Gastrocnemius medialis (tissue), 4 donors: ENCODE data around the gene SGK1. TPM values are rescaled to one million over a fixed set of nuclear protein-coding genes. Genes with fewer than 3 reads are reported as not detected.
A peak's percentile ranks its signal among the peaks of the same experiment; 100 is the strongest.

Source experiments
- ATAC-seq, 2 donors: fragments of 150-250 bp; one replicate each; pipeline ENCODE4 v1.9.1; 2016
- DNase-seq, 2 donors: peaks; one replicate each; pipeline ENCODE4 v3.0.0-alpha.2; 2019
- H3K27ac ChIP-seq, 4 donors: fragments of 200-600 bp; sonication (generic); 1 replicate in 1 of 4; 2 replicates in 3 of 4; pipeline ENCODE4 v1.5.1; 2016 to 2018; ENCODE audit warnings: mild to moderate bottlenecking in 2 of 4, moderate library complexity in 1 of 4
- H3K27me3 ChIP-seq, 3 donors: fragments of 200-600 bp; sonication (generic) in 2 of 3; 1 replicate in 1 of 3; 2 replicates in 2 of 3; pipeline versions ENCODE4 v1.5.1 to v1.6.0; 2016 to 2019; ENCODE audit warnings: mild to moderate bottlenecking in 1 of 3, moderate library complexity in 1 of 3
- H3K36me3 ChIP-seq, 2 donors: fragments of 200-600 bp; sonication (generic) in 1 of 2; one replicate each; pipeline ENCODE4 v1.5.1; 2017 to 2018
- H3K4me1 ChIP-seq, 2 donors: fragments of 200-600 bp; sonication (generic) in 1 of 2; one replicate each; pipeline ENCODE4 v1.5.1; 2016 to 2017; ENCODE audit warnings: mild to moderate bottlenecking in 2 of 2
- H3K4me3 ChIP-seq, 4 donors: fragments of 200-600 bp; sonication (generic) in 3 of 4; 1 replicate in 1 of 4; 2 replicates in 3 of 4; pipeline ENCODE4 v1.5.1; 2016 to 2019; ENCODE audit warnings: mild to moderate bottlenecking in 2 of 4
- H3K9me3 ChIP-seq, 3 donors: fragments of 200-600 bp; sonication (generic) in 2 of 3; 1 replicate in 1 of 3; 2 replicates in 2 of 3; pipeline ENCODE4 v1.5.1; 2016 to 2019
- CTCF ChIP-seq, 5 experiments: fragments of 450-650 bp in 3 of 5; fragments of 200-600 bp in 2 of 5; sonication (generic) in 2 of 5; IDR thresholded peaks in 4 of 5; conservative IDR thresholded peaks in 1 of 5; 1 replicate in 4 of 5; 2 replicates in 1 of 5; pipeline ENCODE4 v1.5.1; 2016 to 2019; ENCODE audit warnings: antibody characterized with exemption in 5 of 5, mild to moderate bottlenecking in 3 of 5, moderate library complexity in 3 of 5
- POLR2A ChIP-seq, 2 donors: fragments of 450-650 bp; IDR thresholded peaks; one replicate each; pipeline ENCODE4 v1.6.1; 2017; ENCODE audit warnings: antibody characterized with exemption in 2 of 2, mild to moderate bottlenecking in 2 of 2, moderate library complexity in 2 of 2
- in situ Hi-C, 4 donors: fragments of 200-750 bp; cut with MboI; loops; one replicate each; pipeline versions ENCODE4 v1.15.0 to v1.8.0; 2017; ENCODE audit warnings: low sequenced_read_pairs in 4 of 4
- intact Hi-C: fragments of 100-400 bp; cut with DNase I; formaldehyde crosslinking; loops from one replicate; pipeline ENCODE4 v1.15.1; 2023; ENCODE audit warnings: low total_unique reads
- total RNA-seq, 4 donors: library from RNA; depleted of rRNA; stranded (reverse); fragments of >200 nt; gene quantifications; one replicate each; pipeline versions ENCODE4 v1.1.0 to v1.2.3, GENCODE V29; 2016

The SGK1 gene
- total RNA-seq, 4 donors from 2014 or later = 43.7 to 100 (median 56.2) TPM

- TF ChIP-seq CTCF (IDR thresholded peaks at IDR 0.05 in 4 of 5, conservative IDR thresholded peaks at IDR 0.05 in 1 of 5) (no peak), POLR2A (IDR thresholded peaks at IDR 0.05) (no peak)
- no peaks in the 10 kb centered on the region for H3K9me3 ChIP-seq
- ATAC-seq = no peak
- no peak overlapping the region for H3K4me3 ChIP-seq
- no peaks in the 10 kb centered on the region for H3K27me3 ChIP-seq
- no peak for DNase-seq
- H3K36me3 ChIP-seq = no peaks in the 10 kb centered on the region
- in situ Hi-C loops = no loop called here
- intact Hi-C loops = no loop called here
- peaks cover 0 to under 1% of the 10 kb centered on the region in 2 donors for H3K4me1 ChIP-seq
- no peak overlapping the region for H3K27ac ChIP-seq
These were observed 40.4 kb upstream of the SGK1 start for GRCh38 chr6:134358320-134358719.

GRCh38 chr6:134357022-134357487 is 39.1 kb upstream of the SGK1 start:
- Histone ChIP-seq H3K4me3 (no peak overlapping the region), H3K4me1 (peaks cover 7 to 12% of the 10 kb centered on the region in 2 donors), H3K27me3 (no peaks in the 10 kb centered on the region), H3K27ac (no peak overlapping the region), H3K36me3 (no peaks in the 10 kb centered on the region), H3K9me3 (no peaks in the 10 kb centered on the region)
- TF ChIP-seq CTCF (IDR thresholded peaks at IDR 0.05 in 4 of 5, conservative IDR thresholded peaks at IDR 0.05 in 1 of 5) (no peak), POLR2A (IDR thresholded peaks at IDR 0.05) (no peak)
- in situ Hi-C loops (no loop called here), intact Hi-C loops (no loop called here)
- no peak for DNase-seq
- no peak for ATAC-seq

DNA sequence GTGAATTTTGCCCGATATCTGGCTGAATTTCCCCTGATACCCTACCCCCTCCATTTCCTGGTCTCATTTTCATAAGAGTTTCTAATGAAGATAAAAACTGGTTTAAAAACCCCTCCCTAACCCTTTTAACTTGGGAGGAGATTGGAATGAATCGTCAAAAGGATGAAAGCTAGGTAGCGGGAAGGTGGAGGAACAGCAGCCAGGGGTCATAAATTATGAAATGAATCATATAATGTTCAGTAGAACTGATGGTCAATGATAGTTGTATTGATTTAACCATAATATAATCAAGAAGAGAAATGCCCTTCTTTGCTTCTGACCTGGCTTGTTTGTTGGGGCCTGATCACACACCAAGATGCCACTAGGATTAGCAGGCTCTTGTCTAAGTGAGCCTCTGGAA is 38.5 kb upstream of the SGK1 start:
- no peak overlapping the region for H3K27ac ChIP-seq
- no peaks in the 10 kb centered on the region for H3K36me3 ChIP-seq
- intact Hi-C loops (no loop called here), in situ Hi-C loops (no loop called here)
- peaks cover 7 to 18% of the 10 kb centered on the region in 2 donors for H3K4me1 ChIP-seq
- no peak overlapping the region for H3K4me3 ChIP-seq
- DNase-seq = no peak
- no peak for ATAC-seq
- H3K9me3 ChIP-seq = no peaks in the 10 kb centered on the region
- H3K27me3 ChIP-seq = no peaks in the 10 kb centered on the region
- no peak for TF ChIP-seq CTCF (IDR thresholded peaks at IDR 0.05 in 4 of 5, conservative IDR thresholded peaks at IDR 0.05 in 1 of 5)
- TF ChIP-seq POLR2A (IDR thresholded peaks at IDR 0.05) = no peak

- H3K9me3 ChIP-seq = no peaks in the 10 kb centered on the region
- in situ Hi-C loops (no loop called here), intact Hi-C loops (loop anchor here (2.0 to 5.0 kb wide), 4 partner anchors 49 to 179 kb away; no protein-coding TSS in a partner anchor)
- no peak for TF ChIP-seq POLR2A (IDR thresholded peaks at IDR 0.05)
- no peak for TF ChIP-seq CTCF (IDR thresholded peaks at IDR 0.05 in 4 of 5, conservative IDR thresholded peaks at IDR 0.05 in 1 of 5)
- ATAC-seq (no peak), DNase-seq (no peak)
- no peaks in the 10 kb centered on the region for H3K36me3 ChIP-seq
- H3K27ac ChIP-seq = peak overlapping the region; percentile 79 to 89 (median 86)
- no peaks in the 10 kb centered on the region for H3K27me3 ChIP-seq
- H3K4me3 ChIP-seq = no peak overlapping the region
- peaks cover 15 to 37% of the 10 kb centered on the region in 2 donors for H3K4me1 ChIP-seq
These were observed 35.0 kb upstream of the SGK1 start for GRCh38 chr6:134352786-134353480.
